Daoy (cell line): ENCODE results near the gene STEAP3. TPM values are rescaled to one million over a fixed set of nuclear protein-coding genes. Genes with fewer than 3 reads are reported as not detected.

ENCODE experiments used
- DNase-seq: peaks from one replicate; pipeline ENCODE4 v3.0.0-alpha.2; 2015; ENCODE audit warnings: low read depth
- total RNA-seq: library from RNA; depleted of rRNA; stranded (reverse); fragments of >200 nt; shearing (Covaris generic); gene quantifications from 2 replicates; pipeline ENCODE4 v1.2.3, GENCODE V29; 2014

Gene STEAP3
- total RNA-seq, 1 experiment from 2014 or later: 14.6 TPM

DNA sequence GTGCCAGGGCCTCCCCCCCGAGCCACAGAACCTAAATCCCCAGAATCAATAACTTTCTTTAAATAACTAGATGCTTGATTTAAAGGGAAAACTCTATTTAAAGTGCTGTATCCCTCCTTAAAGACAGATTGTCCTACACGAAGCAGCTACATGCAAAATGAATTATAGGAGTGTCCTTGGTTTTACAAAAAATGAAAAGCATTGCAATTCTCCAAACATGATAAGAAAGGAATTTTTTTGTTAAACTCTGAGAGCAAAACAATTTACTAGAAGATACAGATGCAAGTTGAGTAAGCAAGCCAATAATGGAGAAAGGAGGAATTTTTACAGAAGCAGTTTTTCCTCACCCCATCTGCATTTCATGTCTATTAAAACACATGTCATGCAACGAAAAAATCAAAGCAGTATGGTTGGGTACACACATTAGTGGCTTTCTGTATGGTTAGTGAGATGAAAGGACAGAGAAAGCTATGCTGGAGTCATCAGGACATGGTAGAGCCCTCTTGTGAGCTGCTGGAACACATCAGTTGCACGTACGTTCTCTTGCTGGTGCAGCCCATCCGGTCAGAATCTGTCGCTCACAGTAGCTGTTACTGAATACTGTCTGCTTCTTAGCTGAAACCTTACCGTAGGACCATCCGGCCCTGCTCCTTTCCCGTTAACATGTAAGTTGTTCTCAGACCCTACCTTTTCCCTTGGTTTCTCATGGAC lies 25.9 kb upstream of the STEAP3 start:
- DNase-seq: no peak

DNA sequence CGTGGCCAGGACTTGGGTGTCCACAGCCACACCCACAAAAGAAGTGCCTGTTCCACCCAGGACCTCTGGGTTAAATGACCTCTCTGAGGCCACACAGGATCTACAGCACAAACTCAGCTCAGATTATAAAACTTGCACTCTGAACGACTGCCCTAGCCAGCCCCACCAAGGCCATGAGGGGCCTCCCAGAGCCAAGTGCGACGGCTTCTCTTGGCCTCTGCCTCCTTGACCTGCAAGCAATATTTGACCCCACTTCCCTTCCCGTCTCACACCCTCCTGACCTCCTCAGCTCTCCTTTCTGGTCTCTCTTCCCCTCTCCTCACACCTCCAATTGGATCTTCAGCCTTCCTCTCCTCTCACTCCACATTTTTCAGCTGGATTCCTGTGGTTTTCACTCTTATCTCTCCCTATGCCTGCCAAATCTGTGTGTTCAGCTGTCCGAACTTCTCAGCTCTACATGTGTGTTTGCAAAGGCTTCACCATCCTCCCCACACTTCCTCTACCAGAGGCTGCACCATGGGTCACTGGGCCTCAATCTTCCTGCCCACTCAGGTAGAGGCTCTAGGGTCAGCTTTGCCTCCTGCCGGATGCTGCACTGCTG lies 25.3 kb upstream of the STEAP3 start:
- peak; percentile 60 for DNase-seq

DNA sequence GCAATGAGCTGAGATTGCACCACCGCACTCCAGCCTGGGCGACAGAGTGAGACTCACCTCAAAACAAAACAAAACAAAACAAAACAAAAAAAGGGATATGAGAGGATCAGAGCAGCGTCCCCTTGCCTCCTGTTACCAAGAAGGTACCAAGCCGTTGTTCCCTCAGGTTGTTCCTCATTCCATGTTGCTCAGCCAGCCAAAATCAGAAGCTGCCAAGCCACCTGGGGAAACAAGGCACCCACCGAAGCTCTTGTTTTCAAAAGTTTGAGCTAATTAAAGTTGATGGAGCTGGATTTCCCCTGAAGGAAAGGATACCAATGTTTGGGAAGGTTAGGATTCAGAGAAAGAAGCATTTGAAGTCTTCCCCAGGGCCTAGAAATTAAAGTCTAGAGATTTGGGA lies 21.8 kb upstream of the STEAP3 start:
- DNase-seq: no peak

- DNase-seq: no peak
Observed at GRCh38 chr2:119202610-119203310, 20.9 kb upstream of the STEAP3 start.

DNA sequence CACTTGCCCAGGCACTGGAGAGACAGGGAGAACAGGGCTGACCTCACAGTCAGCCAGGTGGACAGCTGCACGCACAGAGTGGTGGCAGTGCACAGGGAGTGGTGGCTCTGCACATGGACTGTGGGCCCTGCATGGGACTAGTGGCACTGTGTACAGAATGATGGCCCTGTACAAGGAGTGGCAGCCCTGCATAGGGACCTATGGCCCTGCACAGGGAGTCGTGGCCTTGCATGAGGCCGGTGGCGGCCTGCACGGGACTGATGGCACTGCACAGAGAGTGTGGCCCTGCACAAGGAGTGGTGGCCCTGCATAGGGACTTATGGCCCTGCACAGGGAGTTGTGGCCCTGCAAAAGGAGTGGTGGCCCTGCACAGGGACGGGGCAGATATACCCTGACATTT lies 19.1 kb upstream of the STEAP3 start:
- no peak for DNase-seq

- DNase-seq: no peak
Observed at GRCh38 chr2:119205001-119205706, 18.5 kb upstream of the STEAP3 start.

- DNase-seq: no peak
Observed at GRCh38 chr2:119206201-119206600, 17.4 kb upstream of the STEAP3 start.

DNA sequence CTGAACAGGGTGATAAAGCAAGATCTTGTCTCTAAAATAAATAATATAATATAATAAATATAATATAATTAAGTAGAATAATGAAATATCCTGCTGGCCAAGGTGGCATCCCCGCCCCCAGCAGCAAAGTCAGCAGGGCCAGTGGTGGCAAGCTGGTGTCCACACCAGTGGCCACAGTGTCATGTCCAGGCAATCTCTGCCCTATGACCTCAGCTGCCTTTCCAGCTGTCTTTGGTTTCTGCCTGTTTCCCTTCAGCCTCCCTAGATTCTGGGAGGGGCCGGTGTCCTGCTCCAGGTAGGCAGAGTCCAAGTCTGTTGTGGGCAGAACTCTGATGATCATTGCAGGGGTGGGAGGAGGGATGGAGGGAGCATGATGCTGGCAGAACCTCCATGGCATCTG lies 16.2 kb upstream of the STEAP3 start:
- no peak for DNase-seq

DNA sequence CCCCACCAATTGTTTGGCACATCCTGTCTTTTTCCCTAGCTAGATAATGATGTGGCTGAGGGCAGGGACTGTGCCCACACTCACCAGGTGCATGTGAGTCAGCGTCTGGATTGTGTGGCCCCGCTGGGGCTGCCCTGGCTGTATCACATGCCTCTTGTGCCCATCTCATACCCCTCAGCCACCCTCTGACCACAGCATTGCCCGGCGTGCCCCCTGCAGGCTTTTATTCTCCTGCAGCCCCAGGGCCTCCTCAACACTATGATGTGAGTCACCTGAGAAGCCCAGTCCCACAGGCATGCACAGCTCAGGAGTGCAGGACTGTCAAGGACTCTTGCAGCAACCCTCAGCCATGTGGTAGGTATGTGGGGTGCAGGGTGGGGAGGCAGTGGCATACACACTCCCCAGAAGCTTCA lies 14.8 kb upstream of the STEAP3 start:
- DNase-seq: peak; percentile 90

GRCh38 chr2:119212139-119212800 lies 11.4 kb upstream of the STEAP3 start:
- DNase-seq: no peak

- no peak for DNase-seq
Observed at GRCh38 chr2:119214453-119215037, 9.1 kb upstream of the STEAP3 start.

- no peak for DNase-seq
Observed at GRCh38 chr2:119216994-119217393, 6.6 kb upstream of the STEAP3 start.

DNA sequence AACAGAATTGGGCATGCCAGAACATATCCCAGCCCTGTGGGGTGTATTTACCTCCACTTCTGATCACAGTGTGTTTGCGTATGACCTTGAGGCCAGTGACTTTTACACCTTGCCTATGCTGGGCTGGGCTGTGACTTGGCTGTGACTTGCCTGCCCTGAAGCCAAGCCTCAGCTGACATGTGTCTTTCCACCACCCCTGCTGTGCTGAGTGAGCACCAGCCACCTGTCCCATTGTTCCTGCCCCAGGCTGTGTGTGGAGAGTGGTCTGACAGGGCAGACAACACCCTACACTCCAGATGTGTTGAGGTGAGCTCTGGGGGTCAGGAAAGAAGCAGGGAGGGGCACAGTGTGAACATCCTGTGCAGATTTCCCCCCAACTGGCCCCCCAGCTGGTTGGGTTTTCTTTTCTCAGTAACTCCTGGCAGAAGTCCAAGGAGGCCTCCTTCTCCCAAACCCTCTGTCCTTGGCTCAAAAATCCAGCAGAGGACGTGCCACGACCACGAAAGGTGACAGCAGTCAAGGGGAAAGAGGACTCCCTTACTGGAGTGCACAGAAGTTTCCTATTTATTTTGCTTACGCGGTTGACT lies 5.1 kb upstream of the STEAP3 start:
- peak; percentile 70 for DNase-seq

DNA sequence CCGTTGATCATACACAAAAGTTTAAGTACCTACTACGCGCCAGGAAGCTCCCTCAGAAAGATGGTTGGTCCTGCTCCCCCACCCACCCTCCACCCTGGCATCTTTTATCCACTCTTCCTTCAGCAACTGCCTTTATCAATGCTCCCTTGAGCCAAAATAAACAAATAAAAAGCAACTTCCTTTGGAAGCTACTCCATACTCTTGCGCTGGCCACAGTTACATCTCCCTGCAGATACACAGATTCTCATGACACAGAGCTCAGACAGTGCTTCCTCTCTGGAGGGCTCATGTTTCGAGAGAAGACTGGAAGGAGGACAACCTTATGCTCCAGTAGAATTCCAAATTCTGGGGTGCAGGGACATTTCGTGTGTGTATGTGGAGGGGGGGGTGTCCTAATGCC lies 3.8 kb upstream of the STEAP3 start:
- DNase-seq: no peak

DNA sequence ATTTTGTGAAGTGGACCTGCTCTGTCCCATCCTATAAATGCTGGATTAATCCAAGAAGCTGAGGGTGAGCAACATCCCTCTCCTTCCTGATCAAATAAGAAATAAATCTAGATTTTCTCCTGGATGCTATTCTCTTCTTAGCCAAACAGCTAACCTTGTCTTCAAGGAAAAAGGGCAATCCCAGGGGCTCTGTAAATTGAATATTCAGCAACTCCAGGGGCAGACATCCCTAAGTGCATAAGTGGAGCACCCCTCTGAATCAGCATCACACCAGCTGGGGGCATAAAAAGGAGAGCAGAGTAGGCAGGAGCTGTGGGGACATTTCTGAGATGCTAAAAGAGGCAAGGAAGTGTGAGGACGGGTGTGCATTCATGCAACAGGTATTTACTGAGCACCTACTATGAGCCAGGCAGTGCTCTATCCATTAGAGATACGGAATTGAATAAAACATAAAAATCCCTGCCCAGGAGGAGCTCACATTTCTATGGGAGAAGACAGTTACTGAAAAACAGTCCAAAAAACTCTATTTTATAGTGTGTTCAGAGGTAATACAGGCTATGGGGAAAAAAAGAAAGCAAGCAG lies 2.8 kb upstream of the STEAP3 start:
- no peak for DNase-seq

DNA sequence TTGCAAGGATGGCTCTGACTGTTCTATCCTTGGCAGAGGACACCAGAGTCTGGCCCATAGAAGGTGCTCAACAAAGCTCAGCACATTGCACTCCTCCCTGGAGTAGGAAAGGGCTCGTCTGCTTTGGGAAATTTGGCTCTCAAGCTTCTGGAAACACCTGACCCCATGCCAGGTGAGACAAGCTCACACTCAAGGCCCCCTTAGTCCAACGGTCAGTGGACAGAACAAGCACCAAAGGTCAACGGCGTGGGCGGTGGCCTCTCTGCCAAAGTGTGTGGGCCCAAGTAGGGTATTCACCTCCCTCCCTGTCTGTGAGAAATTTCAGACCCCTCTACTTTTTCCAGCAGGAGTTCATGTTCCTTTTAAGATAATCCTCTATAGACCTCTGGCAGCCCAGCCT lies 2.0 kb upstream of the STEAP3 start:
- no peak for DNase-seq

DNA sequence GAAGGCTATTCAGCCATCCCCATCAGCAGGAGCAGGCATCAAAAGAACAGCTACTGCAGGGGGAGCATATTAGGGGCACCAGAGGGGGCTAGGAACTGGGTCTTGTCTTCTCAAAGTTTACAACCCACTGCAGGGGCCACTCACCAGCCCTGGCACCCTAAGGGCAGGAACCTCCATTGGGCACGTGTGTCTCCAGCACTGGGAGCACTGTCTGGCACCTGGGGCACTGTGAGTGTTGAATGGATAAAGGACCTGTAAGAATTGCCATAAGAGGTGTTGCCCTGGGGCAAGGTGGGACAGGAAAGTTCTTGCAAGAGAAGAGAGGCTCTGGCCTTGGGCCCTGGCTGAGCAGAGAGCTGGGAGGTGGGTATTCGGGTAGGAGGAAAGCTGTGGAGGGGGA lies 1.4 kb upstream of the STEAP3 start:
- no peak for DNase-seq

DNA sequence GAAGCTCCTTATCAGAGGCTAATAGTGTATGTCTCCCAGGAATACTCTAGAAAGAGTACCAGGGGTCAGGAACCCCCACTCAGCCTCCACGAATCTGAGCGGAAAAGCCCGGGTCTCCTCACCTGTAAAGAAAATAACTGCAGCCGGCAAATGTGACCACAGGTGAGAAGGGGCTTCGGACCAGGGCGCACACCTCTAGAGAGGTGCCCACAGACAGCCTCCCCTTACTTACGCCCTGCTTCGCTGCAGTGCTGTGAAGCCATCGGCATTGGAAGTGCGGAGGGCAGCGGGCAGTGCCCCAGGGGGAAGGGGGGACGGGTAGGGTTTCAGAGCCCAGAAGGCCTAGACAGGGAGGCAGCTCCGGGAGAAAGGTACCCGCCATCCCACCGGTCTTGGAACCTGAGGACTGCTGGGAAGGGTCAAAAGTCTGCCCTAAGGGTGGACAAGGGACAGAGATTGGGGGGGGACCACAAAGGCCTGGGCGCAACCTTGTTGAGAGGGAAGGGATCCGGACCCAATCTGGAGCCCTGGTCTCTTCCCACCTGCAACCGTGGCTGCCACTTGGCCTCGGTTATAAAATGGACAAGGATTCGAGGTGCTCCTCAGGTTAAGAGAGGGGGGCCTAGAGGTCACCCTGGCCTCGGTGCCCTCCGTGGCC lies 642 bp upstream of the STEAP3 start:
- no peak for DNase-seq

DNA sequence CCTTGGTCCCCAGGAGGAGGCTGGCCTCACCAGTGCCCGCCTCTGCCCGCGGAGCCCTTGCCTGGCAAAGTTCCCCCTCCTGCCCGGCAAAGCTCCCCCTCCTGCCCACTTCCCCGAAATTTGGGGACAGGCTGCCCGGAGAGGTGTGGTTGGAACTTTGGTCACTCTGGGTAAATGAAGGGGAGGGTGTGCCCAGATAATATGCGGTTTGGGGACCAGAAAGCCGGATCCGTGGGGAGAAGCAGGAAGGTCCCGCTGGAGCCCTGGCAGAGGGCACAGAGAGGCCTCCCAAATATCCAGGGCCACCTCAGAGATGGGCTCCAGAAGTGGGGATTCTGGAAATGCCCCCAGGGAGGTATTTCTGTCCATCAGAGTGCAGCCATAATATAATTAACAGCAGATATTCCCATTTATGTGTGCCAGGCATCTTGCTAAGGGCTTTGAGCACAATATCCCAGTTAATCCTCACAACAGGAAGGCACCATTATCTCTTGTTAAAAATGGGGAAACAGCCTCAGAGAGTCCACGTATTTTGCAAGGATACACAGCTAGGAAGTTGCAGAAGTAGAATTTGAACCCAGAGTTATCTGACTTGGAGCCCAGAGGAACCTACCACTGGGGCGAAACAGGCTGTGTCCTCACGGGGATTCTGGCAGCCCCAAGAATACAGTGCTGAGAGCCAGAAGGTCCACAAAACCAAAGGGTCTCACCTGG lies 914 bp downstream of the STEAP3 start:
- no peak for DNase-seq
